Retinal pigment epithelial cell (primary cell): Measurements from ENCODE around the gene CISTR.

Experiments
- DNase-seq: peaks from one replicate; pipeline ENCODE4 v3.0.0-alpha.2; 2010; ENCODE audit warnings: low read depth
- H3K4me3 ChIP-seq: 2 replicates; pipeline ENCODE4 v1.5.1; 2011; ENCODE audit warnings: mild to moderate bottlenecking, low read length, control low read depth, moderate library complexity
- CTCF ChIP-seq: conservative IDR thresholded peaks from 2 replicates; pipeline ENCODE4 v1.5.1; 2011; ENCODE audit warnings: low read depth, low read length, control low read depth, inconsistent platforms

CISTR gene

DNA sequence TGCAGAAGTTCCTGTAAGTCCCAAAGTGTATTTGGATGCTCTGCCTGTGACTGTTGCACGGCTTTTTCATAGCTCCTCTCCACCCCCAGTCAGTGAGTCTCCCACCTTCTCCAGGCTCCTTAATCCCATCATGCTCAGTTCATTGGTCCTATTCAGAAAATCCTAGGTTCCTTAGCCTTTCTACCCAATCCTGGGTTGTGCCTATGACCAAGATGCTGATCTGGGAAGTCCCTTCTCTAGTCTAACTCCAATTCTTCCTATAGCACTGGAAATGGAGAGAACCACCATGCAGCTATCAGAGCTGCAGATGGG lies 7.7 kb downstream of the CISTR start:
- no peak for TF ChIP-seq CTCF
- no peak for DNase-seq
- H3K4me3 ChIP-seq: no peak overlapping the region

DNA sequence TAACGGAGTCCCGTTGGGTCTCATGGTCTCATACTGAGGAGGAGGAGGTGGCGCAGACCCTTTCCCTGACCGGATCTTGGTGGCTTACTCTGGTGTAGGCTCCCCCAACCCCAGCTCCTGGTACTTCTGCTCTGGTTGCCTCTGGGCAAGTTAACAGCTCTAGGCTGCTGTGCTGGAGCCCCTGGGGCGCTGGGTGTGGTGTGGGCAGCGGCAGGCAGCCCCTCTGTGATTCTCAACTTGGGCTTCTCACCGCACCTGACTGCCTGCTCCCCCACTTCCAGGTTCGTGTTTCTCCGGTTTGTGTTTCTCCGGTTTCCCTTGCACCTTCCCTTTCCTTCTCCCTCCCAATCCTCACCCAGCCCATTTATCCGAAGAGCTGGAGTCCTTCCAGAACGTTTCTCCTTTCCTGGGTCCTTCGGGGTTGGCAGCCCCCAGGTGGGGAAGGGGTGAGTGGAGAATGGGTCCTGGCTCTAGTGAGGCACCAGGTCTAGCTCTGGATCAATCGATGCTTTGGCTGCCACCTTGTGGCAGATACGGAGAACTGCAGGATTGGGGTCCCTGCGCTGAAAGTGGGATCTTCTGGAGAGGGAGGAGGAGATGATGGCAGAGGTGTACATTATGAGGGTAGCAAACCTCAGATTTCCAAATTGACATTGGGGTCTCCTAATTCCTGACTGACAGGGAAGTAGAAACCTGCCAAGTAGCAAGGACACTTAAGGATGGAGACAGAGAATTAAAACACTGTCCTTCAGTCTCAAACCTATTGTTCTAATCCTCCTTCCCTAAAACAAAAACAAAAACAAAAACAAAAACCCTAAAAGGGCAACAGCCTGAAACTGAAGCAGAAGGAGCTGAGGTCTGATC lies 8.3 kb downstream of the CISTR start:
- no peak overlapping the region for H3K4me3 ChIP-seq
- no peak for DNase-seq
- peak; percentile 95 for TF ChIP-seq CTCF

DNA sequence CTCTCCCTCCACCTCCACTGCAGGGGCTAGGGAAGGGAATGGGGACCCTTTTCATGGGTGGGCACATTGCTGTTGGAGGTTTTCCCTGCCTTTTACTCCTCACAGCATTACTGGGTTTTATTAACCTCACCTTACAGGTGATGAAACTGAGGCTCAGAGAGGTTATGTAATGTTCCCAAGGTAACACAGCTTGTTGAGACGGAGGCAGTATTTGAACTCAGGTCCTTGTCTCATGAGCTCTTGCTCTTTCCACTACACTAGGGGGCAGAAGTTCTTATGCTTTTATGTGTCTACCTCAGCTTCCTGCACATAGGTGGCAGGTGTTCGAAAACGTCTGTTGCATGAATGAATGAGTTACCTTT lies 11.7 kb downstream of the CISTR start:
- H3K4me3 ChIP-seq: no peak overlapping the region
- no peak for TF ChIP-seq CTCF
- DNase-seq: no peak

- H3K4me3 ChIP-seq: peak overlapping the region; percentile 10
- DNase-seq: no peak
- no peak for TF ChIP-seq CTCF
Measured at GRCh38 chr12:53739214-53740129, 12.3 kb downstream of the CISTR start.

GRCh38 chr12:53738406-53739213 lies 13.2 kb downstream of the CISTR start:
- no peak overlapping the region for H3K4me3 ChIP-seq
- DNase-seq: no peak
- no peak for TF ChIP-seq CTCF

- no peak for DNase-seq
- no peak for TF ChIP-seq CTCF
- no peak overlapping the region for H3K4me3 ChIP-seq
Measured at GRCh38 chr12:53737951-53738405, 13.8 kb downstream of the CISTR start.
